HUES48 (cell line): Measurements from ENCODE around the gene ARHGAP42.

Source experiments
- H3K27ac ChIP-seq: one replicate; pipeline ENCODE4 v1.7.0; 2013; ENCODE audit warnings: low read depth, low read length, inconsistent platforms
- H3K27me3 ChIP-seq: 2 replicates; pipeline ENCODE4 v1.6.1; 2013; ENCODE audit warnings: mild to moderate bottlenecking, low read length; ENCODE audit not compliant: control insufficient read depth, insufficient read depth
- H3K36me3 ChIP-seq: 2 replicates; pipeline ENCODE4 v1.6.1; 2013; ENCODE audit warnings: low read length; ENCODE audit not compliant: control insufficient read depth, insufficient read depth
- H3K4me1 ChIP-seq: 2 replicates; pipeline ENCODE4 v1.6.1; 2013; ENCODE audit warnings: mild to moderate bottlenecking, low read length; ENCODE audit not compliant: control insufficient read depth, insufficient read depth
- H3K4me3 ChIP-seq: 2 replicates; pipeline ENCODE4 v1.5.1; 2013; ENCODE audit warnings: mild to moderate bottlenecking, low read depth, low read length
- H3K9ac ChIP-seq: 2 replicates; pipeline ENCODE4 v1.6.1; 2013; ENCODE audit warnings: mild to moderate bottlenecking, low read depth, low read length, moderate library complexity
- H3K9me3 ChIP-seq: 2 replicates; pipeline ENCODE4 v1.6.1; 2013; ENCODE audit warnings: low read length; ENCODE audit not compliant: control insufficient read depth, insufficient read depth

The ARHGAP42 gene

DNA sequence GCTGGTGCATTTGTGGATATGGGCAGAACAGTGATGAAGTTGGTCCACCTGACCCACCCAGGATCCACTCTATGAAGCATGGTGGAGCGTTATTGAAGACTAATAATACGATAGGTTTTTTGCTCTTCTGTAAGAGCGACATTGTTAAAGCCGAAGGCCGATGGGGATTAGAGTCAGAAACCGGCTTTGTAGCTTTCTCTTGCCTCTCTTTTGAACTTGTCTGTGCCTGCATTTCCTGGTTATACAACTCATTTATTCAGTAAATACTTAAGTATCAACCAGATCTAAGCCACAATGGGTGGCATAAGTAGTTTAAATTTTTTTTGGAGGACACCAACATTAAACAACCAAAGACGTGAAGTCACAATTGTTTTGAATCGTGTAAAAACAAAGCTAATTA is 93.4 kb downstream of the ARHGAP42 start:
- Histone ChIP-seq H3K9ac (no peak overlapping the region), H3K27me3 (no peaks in the 10 kb centered on the region), H3K4me3 (no peak overlapping the region), H3K27ac (no peak overlapping the region), H3K9me3 (no peaks in the 10 kb centered on the region), H3K4me1 (peaks cover 17% of the 10 kb centered on the region), H3K36me3 (no peaks in the 10 kb centered on the region)

DNA sequence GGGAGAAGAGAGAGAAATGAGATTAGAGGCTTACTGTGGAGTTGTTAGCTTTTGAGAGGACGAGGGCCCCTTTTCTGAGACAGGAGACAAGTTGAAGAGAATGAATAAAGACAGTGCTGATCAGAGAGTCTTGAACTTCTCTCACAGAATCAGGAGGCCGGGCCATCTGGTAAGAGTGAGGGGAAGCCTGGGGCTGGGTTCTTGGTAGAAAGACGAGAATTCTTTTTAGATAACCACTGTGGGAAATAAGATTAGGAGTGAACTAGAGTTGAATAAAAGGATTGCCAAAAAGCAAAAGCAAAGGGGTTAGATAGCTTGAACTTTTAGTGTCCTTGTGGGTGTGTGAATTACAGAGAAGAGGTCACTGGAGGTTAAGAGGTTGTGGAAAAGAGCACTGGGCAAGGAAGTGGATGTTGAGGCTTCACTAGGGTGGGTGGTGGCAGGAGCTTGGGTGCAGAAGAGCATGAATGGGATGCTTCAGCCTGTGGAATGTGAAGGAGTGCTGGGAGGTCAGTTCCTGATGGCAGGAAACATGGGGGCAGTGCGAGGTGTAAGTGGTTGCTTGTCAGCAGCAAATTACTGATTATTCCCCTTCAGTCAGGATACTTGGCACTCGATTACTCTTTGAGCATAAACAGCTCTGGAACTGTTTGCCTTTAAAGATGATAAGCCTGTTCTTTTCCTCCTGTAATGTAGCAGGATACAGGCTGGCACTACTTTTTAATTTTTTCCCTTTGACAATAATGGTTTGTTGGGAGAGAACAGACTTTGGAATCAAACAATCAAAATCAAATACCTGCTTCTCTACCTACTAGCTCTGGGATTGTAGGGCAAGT is 98.3 kb downstream of the ARHGAP42 start:
- H3K9ac ChIP-seq, result no peak overlapping the region
- no peaks in the 10 kb centered on the region for H3K9me3 ChIP-seq
- no peaks in the 10 kb centered on the region for H3K36me3 ChIP-seq
- H3K4me3 ChIP-seq, result no peak overlapping the region
- no peaks in the 10 kb centered on the region for H3K27me3 ChIP-seq
- H3K27ac ChIP-seq, result no peak overlapping the region
- peaks cover 21% of the 10 kb centered on the region for H3K4me1 ChIP-seq

DNA sequence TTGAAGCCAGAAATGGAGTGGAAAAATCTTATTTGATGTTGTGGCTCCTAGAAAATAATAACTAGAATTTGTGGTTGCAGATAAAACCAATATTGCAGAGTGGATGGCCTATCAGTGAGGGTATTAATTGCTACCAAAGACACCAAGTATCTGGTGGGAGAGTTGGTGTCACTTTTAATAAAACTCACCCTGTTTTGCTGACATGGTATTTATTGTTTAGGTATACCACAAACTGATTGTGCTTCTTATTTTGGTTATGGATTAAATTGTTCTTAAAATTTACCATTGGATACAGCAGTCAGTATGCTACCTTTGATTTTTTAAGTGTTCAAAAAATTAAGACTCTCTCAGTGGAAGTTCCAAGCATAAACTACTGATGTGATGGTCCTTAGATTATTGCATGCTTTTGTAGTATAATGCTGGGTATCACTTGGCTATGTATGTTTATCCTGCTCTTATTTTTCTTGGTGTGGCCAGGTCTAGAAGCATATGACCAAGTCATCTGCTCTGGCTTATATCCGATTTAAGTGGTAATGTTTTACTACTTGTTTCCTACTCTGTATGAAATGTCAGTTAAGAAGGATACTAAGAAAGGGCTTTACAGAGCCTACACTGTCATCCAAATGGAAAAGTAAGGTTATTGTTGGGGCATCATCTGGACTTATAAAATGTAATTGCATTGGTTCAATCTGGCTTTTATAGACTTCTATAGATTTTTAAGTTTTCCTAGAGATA is 101.6 kb downstream of the ARHGAP42 start:
- H3K36me3 ChIP-seq, result no peaks in the 10 kb centered on the region
- H3K4me1 ChIP-seq, result peaks cover 36% of the 10 kb centered on the region
- no peak overlapping the region for H3K4me3 ChIP-seq
- H3K9ac ChIP-seq, result no peak overlapping the region
- no peak overlapping the region for H3K27ac ChIP-seq
- no peaks in the 10 kb centered on the region for H3K9me3 ChIP-seq
- no peaks in the 10 kb centered on the region for H3K27me3 ChIP-seq

DNA sequence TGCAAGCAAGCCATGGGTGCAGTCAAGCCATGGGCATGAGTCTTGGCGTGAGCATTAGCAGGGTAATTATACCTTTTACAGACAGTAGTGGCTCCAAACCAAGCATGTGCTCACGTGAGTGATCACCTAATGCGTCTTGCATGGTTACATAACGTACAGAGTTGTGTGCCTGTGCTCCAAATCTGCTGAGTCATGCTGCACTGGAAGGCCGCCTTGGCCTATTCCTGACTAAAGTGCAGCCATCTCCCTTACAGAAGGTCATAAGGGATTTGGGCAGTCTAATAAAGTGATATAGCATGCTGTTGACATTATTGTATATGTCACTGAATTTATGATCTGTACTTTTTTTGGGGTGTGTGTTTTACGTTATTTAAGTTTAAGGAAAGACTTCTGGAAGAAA is 102.4 kb downstream of the ARHGAP42 start:
- Histone ChIP-seq H3K4me3 (no peak overlapping the region), H3K27ac (no peak overlapping the region), H3K36me3 (no peaks in the 10 kb centered on the region), H3K4me1 (peaks cover 39% of the 10 kb centered on the region), H3K9me3 (no peaks in the 10 kb centered on the region), H3K9ac (no peak overlapping the region), H3K27me3 (no peaks in the 10 kb centered on the region)

DNA sequence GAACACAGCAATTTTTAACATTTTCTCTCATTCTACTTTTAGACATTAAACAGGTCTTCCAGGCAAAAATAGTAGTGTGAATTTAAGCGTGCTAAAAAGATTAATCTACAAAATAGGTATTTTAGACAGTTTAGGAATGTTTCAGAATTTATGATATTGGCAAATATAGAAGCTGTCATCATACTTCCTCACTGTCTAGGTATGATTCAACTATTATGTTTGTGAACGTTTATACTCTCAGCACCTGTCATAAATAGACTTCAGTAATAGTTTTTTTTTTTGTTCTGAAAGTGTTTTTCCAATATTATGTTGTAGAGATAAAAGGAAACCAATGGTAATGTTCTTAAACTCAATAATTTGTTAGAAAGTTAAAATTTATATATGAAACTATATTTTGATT is 103.0 kb downstream of the ARHGAP42 start:
- Histone ChIP-seq H3K27me3 (no peaks in the 10 kb centered on the region), H3K9me3 (no peaks in the 10 kb centered on the region), H3K27ac (peak overlapping the region; percentile 89), H3K4me3 (no peak overlapping the region), H3K36me3 (no peaks in the 10 kb centered on the region), H3K4me1 (peaks cover 36% of the 10 kb centered on the region), H3K9ac (no peak overlapping the region)

DNA sequence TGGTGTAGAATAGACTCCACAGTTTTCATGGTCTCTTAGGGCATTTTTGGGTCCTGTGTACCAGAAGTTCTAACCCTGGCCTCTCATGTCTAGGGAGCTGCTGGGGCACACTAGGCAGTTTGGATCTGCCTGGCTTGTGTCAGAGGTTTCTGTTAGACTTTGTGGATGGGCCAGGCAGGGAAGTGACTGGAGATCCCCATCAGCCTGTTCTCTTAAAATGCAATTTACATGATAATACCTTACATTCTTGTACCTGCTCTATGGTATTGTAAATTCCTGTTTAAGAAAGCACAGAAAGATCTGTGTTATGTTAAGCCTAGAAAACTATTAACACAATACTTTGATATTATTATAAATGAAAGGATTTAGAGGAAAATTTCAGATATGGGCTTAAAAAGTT is 104.0 kb downstream of the ARHGAP42 start:
- H3K4me3 ChIP-seq, result peak overlapping the region; percentile 36; the same call in 1 of the 2 replicates
- H3K36me3 ChIP-seq, result no peaks in the 10 kb centered on the region
- no peaks in the 10 kb centered on the region for H3K9me3 ChIP-seq
- peaks cover 33% of the 10 kb centered on the region for H3K4me1 ChIP-seq
- no peaks in the 10 kb centered on the region for H3K27me3 ChIP-seq
- H3K27ac ChIP-seq, result peak overlapping the region; percentile 89
- H3K9ac ChIP-seq, result no peak overlapping the region

DNA sequence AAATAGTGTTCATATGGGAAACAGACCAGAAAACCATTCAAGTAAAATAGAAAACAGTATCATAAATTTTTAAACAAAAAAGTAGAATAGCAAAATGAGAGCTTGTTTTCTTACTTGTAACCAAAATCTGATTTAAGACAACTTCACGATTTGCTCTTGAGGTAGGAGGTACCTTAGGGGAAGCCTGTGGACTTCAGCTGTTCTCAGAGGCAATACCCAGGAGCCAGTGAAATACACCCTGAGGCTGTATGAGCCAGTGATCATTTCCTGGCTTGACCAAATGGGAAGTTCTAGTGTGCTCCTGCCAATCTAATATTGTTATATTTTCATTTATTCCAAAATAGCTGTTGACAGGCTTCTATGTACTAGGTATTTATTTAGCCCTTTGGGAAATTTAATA is 104.8 kb downstream of the ARHGAP42 start:
- H3K36me3 ChIP-seq, result no peaks in the 10 kb centered on the region
- peaks cover 33% of the 10 kb centered on the region for H3K4me1 ChIP-seq
- no peaks in the 10 kb centered on the region for H3K9me3 ChIP-seq
- H3K4me3 ChIP-seq, result peak overlapping the region; percentile 30; the same call in 1 of the 2 replicates
- no peak overlapping the region for H3K9ac ChIP-seq
- peak overlapping the region; percentile 89 for H3K27ac ChIP-seq
- H3K27me3 ChIP-seq, result no peaks in the 10 kb centered on the region

DNA sequence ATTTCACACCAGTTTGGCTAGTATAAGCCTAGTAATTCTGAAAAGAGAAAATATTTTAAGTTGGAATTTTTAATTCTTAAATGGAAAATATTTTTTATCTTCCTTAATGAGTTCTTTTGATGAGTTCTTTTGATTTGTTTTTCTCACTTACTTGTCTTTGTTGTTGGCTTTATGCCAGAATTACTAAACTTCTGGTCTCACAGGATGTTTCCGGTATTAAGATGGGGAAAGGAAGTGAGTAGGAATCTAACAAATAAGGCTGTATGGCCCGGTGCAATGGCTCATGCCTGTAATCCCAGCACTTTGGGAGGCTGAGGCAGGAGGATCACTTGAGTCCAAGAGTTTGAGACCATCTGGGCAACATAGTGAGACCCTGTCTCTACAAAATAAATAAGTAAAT is 106.4 kb downstream of the ARHGAP42 start:
- Histone ChIP-seq H3K4me3 (no peak overlapping the region), H3K9me3 (no peaks in the 10 kb centered on the region), H3K4me1 (peaks cover 33% of the 10 kb centered on the region), H3K27ac (no peak overlapping the region), H3K36me3 (no peaks in the 10 kb centered on the region), H3K9ac (no peak overlapping the region), H3K27me3 (no peaks in the 10 kb centered on the region)

DNA sequence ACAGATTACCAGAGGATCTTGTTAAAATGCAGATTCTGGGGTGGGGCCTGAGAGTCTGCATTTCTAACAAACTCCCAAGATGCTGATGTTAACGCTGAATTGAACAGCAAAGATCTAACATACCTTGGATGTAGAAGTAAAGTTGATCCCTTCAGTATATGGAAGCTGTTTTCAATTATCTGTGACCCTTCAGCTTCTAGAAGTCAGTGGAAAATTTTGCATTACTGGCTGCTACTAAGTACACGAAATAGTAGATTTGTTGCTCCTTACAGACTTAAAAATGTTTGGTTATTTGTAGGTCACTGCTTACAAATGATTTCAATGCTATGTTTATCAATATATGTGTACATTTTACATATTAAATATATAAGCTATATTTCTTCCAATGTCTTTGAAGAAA is 107.4 kb downstream of the ARHGAP42 start:
- H3K27ac ChIP-seq, result no peak overlapping the region
- no peak overlapping the region for H3K9ac ChIP-seq
- H3K36me3 ChIP-seq, result no peaks in the 10 kb centered on the region
- no peak overlapping the region for H3K4me3 ChIP-seq
- H3K27me3 ChIP-seq, result no peaks in the 10 kb centered on the region
- H3K9me3 ChIP-seq, result no peaks in the 10 kb centered on the region
- peaks cover 30% of the 10 kb centered on the region for H3K4me1 ChIP-seq

DNA sequence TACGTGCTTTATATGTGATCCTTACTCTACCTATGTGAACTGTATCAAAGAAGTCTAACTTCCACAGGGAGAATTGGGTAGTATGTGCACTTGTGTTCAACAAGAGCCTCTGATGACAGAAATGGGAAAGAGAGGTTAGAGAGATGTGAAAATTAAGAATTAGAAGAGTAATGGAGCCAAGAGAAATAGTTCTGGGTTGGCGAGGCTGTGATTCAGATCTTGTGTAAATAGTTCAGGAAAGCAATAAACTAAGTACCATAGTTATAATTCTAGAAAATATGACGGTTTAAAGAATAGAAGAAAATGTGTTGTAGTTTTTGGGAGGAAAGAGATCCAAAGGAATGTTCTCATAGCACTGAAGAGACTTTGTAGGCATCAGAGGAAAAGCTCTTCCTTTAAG is 112.4 kb downstream of the ARHGAP42 start:
- H3K36me3 ChIP-seq, result no peaks in the 10 kb centered on the region
- no peaks in the 10 kb centered on the region for H3K9me3 ChIP-seq
- no peak overlapping the region for H3K9ac ChIP-seq
- H3K27me3 ChIP-seq, result no peaks in the 10 kb centered on the region
- no peak overlapping the region for H3K4me3 ChIP-seq
- H3K27ac ChIP-seq, result no peak overlapping the region
- peaks cover 2% of the 10 kb centered on the region for H3K4me1 ChIP-seq

DNA sequence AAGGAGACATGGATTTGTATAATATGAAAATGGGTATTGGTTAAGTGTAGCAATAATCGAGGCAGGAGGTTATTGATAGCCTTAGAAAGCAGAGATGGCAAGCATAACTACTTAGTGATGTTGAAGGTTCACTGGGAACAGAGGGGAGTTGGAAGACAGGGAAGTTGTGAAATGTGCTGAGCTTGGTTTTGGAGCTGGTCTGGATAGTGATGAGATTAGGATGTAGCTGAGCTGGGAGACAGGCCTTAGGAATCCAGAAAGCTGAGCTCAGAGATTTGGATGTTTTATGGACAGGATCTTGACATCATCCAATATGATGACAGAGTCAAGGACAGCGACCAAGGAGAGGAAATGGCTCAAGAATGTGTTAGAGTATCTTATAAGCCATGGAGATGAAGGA is 113.1 kb downstream of the ARHGAP42 start:
- Histone ChIP-seq H3K27ac (no peak overlapping the region), H3K4me3 (no peak overlapping the region), H3K36me3 (no peaks in the 10 kb centered on the region), H3K9ac (no peak overlapping the region), H3K4me1 (no peaks in the 10 kb centered on the region), H3K9me3 (no peaks in the 10 kb centered on the region), H3K27me3 (no peaks in the 10 kb centered on the region)
